LNCAP (cell line): ENCODE measurements around the gene KRT82.
A peak's percentile ranks its signal among the peaks of the same experiment; 100 is the strongest.

Experiments
- TF ChIP-seq, protein P1 (sequence below): fragments of 450-650 bp; IDR thresholded peaks from 2 replicates; pipeline ENCODE4 v1.5.1; 2017; ENCODE audit warnings: mild to moderate bottlenecking

KRT82 gene

DNA sequence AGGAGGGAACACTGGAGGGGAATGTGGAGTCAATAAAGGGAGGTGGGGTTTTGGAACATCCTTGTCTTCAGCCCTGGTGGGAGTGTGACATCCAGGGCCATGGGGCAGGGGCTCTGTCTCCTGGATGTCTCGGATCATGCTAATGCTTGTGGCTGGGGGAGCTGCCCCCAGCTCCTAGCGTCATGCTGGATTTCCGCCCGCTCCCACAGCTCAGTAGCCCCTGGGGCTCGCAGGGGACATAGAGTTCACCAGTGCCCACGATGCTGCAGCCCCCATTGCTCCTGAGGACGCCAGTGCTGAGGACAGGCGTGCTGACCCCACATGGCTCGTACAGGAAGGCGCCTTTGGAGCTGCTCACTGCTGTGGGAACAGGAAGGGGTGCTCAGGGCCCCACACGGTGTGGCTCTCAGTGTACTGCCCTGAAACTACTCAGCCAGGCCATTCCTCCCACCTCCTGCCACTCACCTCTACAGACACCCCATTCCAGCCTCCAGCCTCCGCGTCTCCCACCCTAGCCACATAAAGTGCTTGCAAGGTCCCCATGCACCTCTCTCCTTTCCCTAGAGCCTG lies 11.2 kb downstream of the KRT82 start:
- TF ChIP-seq, protein P1, sequence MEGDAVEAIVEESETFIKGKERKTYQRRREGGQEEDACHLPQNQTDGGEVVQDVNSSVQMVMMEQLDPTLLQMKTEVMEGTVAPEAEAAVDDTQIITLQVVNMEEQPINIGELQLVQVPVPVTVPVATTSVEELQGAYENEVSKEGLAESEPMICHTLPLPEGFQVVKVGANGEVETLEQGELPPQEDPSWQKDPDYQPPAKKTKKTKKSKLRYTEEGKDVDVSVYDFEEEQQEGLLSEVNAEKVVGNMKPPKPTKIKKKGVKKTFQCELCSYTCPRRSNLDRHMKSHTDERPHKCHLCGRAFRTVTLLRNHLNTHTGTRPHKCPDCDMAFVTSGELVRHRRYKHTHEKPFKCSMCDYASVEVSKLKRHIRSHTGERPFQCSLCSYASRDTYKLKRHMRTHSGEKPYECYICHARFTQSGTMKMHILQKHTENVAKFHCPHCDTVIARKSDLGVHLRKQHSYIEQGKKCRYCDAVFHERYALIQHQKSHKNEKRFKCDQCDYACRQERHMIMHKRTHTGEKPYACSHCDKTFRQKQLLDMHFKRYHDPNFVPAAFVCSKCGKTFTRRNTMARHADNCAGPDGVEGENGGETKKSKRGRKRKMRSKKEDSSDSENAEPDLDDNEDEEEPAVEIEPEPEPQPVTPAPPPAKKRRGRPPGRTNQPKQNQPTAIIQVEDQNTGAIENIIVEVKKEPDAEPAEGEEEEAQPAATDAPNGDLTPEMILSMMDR, result no peak

DNA sequence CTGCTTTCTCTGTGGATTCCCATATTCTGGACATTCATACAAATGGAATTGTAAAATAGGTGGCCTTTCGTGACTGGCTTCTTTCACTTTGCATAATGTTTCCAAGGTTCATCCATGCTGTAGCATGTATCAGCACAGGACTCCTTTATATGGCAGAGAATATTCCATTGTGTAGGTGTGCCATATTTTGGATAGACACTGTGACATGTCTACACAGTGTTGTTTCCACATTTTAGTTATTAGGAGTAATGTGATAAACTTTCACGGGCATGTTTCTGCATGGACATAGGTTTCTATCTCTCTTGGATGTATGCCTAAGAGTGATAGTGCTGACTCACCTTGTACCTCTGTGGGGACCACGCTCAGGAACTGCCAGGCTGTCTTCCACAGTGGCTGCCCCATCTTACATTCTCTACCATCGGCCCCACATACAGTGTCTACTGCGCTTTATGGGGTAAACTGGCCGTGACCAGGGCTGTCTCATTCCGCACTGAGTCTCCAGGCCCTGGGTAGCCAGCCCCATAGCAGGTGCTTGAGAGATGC lies 13.6 kb downstream of the KRT82 start:
- TF ChIP-seq, protein P1, result no peak

DNA sequence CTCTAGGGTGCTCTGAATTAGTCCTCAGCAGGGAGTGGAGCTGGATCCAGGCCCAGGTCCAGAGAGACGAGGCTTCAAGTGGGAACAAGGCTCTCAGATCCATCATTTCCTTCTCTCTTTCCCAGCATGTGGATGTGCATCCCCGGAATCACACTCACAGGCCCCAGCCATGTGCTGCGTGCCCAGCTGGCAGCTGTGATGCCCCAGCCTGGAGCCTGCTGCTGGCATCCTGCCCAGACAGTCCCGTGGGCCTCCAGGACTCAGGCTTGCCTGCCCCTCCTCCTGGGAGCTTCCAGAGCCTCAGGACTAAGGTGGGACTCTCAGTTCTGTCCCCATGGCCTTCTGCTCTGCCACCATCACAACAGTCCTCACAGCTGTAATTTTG lies 14.5 kb downstream of the KRT82 start:
- TF ChIP-seq, protein P1, result no peak

DNA sequence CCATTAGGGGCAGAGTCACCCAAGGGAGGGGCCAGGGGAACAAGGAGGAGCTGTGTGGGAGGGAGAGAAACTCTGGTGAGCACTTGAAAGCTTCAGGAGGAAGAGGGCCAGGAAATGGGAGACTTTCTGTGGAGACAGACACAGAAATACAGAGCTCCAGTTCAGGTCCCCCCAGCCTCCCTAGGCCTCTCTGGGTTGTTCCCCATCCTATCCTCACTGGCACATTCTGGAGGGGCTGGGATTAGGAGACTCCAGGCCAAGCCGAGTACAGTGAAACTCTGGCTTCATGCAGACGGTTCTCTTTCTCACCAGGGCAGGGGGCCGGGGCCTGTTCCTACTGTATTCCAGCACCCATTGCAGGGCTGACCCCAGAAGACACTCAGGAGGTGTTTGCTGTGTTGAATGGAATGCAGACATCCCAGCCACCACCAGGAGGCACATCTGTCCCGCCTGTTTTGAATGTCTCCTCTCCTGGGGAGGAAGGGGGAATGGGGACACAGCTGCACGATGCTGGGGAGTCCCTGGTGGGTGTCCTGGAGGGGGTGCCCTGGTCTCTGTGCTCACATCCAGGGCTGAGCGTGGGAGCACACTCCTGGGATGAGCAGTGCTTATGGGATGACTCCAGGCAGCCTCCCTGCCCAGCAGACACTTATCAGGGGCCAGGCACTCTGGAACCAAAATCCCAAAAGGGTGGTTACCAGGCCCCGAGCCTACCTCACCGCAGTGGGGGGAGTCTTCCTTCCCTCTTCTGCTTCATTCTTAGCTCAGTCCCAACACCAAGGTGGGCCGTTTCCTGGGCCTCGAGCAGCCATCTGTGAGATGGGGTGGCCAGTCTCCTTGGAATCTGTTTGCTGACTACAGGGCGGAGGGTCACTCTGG lies 15.2 kb downstream of the KRT82 start:
- TF ChIP-seq, protein P1, result peak; percentile 66

DNA sequence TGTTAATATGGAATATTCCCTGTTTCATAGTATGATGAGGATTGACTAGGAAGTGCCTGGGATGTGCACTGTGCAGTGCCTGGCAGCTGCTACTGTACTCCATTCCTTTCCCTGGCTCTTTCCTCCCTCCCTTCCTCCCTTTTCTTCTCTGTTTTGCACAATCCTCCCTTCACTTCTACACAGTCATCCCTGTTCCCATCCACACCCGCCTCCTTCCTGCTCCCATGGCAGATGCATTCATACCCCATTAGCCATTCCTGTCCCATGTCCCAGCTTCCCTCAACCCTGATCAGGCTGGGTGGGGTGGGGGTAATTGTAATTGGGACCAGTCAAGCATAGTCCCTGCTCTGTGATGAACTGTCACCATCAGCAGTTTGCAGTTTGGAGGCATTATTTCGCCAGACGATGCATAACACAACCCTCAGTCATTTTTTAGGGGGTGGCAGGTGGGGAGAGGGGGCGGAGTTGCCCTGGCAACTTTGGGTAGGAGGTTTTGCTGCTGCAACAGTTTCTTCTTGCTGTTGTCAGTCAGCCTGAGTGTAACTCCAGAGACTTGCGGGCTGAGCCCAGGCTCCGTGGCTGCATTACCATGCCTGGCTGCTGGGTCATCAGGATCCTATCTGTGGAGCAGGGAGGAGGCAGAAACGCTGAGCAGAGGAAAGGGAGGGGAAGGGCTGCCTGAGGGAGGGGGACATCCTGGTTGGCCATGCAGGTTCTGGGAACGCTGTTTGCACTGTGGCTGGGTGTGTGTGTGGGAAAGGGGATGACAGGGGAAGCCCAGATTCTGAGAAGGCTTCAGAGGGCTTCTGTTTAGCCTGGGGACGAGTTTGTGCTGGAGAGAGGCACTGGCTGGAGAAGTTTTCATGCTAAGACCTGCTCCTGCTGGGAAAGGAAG lies 16.6 kb downstream of the KRT82 start:
- TF ChIP-seq, protein P1, result no peak

DNA sequence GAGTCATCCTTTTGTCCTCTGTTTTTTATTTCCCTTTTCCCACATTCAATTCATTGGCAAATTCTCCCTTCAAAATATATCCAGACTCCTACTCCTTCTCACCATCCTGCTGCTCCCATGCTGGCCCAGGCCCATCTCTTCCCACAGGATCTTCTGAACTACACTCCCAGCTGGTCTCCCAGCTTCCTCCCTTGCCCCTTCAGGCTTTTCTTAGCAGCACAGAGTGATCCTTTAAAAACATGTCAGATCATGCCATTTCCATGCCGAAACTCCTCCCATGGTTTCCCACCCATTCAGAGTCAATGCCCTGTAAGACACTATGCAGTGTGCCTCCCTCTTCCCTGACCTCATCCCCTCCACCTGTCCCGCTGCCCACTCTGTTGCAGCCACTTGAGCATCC lies 18.3 kb downstream of the KRT82 start:
- TF ChIP-seq, protein P1, result no peak

DNA sequence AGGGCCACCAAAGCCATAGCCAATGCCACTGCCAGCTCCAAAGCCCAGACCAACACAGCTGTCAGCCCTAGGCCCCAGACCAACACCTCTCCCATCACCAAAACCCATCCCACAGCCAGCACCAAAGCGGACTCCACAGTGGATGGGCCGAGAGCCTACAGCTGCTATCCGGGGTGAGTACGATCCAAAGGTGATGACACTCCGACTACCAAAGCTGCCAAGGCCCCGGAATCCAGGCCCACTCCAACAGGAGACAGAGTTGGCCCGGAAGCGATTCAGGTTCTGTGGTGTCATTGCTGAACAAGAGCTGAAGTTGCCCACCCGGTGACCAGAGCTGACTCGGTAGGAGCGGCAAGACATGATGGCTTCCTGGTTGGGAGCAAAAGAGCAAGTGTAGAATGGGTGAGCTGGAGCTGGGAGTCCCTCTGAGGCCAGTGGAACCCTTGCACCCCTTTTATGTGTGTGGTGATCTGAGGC lies 20.9 kb downstream of the KRT82 start, which contains the start of gene KRT84:
KRT84 (minus strand) TSS at position 427 of the 477 bp plus-strand sequence; CDS start at position 360, 67 bp downstream.
- TF ChIP-seq, protein P1, result no peak
